H7 (cell line): Measurements from ENCODE around the gene EXT2. TPM values are rescaled to one million over a fixed set of nuclear protein-coding genes. Genes with fewer than 3 reads are reported as not detected.
A peak's percentile ranks its signal among the peaks of the same experiment; 100 is the strongest.

Experiments used
- DNase-seq: peaks from one replicate; pipeline ENCODE4 v3.0.0; 2012
- H3K27me3 ChIP-seq: 2 replicates; pipeline ENCODE4 v1.6.0; 2011; ENCODE audit warnings: mild to moderate bottlenecking, low read length; ENCODE audit not compliant: control insufficient read depth, insufficient read depth
- H3K36me3 ChIP-seq: replicated peaks from 2 replicates; pipeline ENCODE4 v1.5.1; 2011; ENCODE audit warnings: low read length; ENCODE audit not compliant: control insufficient read depth, insufficient read depth
- H3K4me3 ChIP-seq: 2 replicates; pipeline ENCODE4 v1.5.1; 2011; ENCODE audit warnings: low read depth, mild to moderate bottlenecking, control low read depth, low read length, moderate library complexity; ENCODE audit not compliant: insufficient read depth
- total RNA-seq: library from RNA; depleted of rRNA; stranded (reverse); fragments of >200 nt; shearing (Covaris generic); gene quantifications from 2 replicates; pipeline ENCODE4 v1.2.3, GENCODE V29; 2014

The EXT2 gene
- total RNA-seq, 1 experiment from 2014 or later, result 52.4 TPM

DNA sequence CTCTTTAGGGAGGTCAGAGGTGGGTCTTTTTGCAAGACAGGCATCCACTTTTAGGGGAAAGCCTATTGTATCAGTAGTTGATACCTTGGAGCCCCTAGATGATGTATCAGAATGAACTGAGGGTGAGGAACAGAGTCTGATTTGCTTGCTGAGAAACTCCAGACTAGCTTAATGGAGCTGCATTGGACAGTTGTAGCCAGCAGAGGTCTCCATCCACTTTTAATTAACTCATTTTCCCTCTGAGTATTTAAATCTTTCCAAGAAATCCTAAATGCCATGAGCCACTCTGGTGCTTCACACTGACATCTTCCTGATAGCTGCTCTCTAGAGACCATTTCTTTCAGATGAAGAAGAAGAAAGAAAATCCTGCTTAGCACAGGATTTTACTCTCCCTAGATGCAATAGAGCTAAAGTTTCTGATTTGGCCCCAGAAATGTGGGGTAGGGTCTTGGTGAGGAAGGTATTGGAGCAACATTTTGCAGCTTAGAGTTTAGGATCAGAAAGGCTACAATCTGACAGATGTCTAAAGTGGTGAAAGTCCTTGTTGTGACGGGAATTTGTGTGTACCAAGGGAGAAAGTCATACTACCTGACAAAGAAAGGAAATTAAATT is 38.0 kb downstream of the EXT2 start:
- Histone ChIP-seq H3K36me3 (peaks cover 2% of the 10 kb centered on the region), H3K27me3 (no peaks in the 10 kb centered on the region), H3K4me3 (no peak overlapping the region)
- peak; percentile 38 for DNase-seq

DNA sequence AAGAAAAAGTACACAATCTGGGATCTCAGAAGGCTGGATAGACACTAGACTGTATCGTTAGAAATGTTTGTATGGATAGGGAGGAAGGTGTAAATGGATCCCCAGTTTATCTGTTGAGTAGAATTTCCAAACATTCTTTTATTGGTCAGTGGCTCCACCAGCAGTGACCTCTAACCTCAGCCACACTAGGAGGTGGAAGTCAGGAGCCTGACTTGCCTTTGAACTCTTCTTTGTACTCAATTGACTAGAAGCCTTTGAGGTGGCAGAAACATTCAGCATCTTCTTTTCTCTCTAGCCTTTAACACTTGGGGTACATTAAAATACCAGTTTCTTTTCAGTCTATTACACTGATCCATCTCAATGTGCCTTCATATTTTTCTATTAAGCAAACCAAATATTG is 39.1 kb downstream of the EXT2 start:
- Histone ChIP-seq H3K4me3 (no peak overlapping the region), H3K36me3 (peaks cover 2% of the 10 kb centered on the region), H3K27me3 (no peaks in the 10 kb centered on the region)
- no peak for DNase-seq

DNA sequence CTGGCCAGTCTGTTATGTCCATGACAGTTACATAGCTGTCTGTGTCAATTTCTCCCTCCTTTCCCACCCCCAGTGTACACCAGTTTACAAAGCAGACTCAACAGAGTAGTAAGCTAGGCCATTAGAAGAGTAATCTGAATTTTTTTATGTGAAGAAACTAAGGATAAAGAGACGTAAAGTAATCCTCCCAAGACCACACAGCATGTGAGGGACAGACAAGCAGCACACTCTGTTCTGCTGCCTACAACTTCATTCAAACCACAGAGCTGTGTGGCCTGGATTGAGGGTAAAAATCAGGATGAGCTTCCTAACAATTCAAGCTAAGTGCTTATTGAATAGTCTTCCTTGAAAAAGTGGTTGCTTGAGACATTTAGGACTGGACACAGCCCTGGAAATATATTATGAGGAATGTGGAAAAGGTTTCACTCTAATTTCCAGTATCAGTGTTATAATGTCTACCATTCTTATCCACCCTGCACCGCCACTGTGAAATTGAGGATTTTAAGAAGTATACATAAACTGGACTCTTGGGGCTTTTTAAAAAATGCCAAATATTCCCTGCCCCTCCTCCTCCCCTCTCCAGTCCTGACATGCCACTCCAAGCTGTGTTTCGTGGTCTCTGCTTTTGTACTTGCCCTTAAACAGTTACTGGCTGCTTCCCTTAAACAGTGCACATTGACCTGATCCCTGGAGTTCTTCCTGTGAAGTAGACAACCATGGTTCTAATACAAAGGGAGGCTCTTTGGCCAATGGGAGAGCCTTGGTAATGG is 40.9 kb downstream of the EXT2 start:
- no peak overlapping the region for H3K4me3 ChIP-seq
- no peaks in the 10 kb centered on the region for H3K27me3 ChIP-seq
- DNase-seq, result no peak
- no peaks in the 10 kb centered on the region for H3K36me3 ChIP-seq

DNA sequence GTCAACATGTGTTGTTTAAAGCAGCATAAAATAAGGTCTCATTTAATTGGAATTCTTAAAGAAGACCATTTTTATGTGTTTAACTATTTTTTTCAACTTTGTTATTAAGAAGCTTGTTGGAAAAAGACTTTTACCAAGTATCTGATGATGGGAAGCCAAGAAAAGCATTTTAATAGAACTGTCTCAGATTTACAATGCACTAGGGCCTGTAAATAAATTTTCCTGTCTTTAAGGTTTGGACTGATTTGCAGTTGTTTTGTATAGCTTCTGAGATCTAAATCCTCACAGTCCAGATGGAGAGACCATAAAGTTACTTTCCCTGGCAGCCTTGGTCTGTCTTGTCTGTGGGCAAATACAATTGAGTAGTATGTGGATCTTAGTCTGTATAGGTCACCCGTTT is 41.6 kb downstream of the EXT2 start:
- no peaks in the 10 kb centered on the region for H3K36me3 ChIP-seq
- no peaks in the 10 kb centered on the region for H3K27me3 ChIP-seq
- no peak overlapping the region for H3K4me3 ChIP-seq
- no peak for DNase-seq

DNA sequence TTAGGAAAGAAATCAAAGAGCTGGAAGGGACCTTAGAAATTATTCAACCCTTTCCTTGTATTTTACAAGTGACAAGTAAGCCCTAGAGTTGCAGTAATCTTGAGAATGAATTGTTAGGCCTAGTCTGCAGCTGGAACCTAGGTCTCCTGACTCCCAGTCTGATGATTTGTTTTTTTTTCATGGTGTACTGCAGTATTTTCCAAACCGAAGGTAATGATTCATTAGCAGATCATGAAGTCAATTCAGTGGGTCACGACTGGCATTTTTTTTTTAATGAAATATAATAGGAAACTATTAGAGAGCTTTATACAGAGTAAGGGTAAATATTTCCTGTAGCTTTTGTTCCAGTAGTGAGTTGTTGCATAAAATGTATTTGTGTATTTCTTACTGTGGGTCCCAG is 42.8 kb downstream of the EXT2 start:
- H3K4me3 ChIP-seq, result no peak overlapping the region
- no peak for DNase-seq
- H3K36me3 ChIP-seq, result no peaks in the 10 kb centered on the region
- no peaks in the 10 kb centered on the region for H3K27me3 ChIP-seq

DNA sequence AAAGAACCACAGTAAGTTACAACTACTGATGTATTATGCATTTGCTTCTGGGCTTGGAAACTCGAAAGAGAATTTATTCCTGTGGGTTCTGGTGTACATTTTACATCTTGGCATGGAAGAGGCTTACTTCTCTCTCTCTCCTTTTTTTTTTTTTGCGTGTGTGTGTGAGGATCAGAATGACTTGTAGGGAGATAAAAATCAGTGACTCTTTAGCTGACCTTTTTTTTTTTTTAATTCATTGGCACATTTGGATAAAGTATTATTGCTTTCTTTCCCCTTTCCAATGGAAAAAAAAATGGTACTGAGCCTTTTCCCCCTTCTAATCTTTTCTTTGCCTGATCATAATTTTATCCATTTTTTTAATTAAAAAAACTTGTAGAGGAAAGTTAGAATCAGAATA is 43.5 kb downstream of the EXT2 start:
- Histone ChIP-seq H3K4me3 (no peak overlapping the region), H3K36me3 (no peaks in the 10 kb centered on the region), H3K27me3 (no peaks in the 10 kb centered on the region)
- no peak for DNase-seq

DNA sequence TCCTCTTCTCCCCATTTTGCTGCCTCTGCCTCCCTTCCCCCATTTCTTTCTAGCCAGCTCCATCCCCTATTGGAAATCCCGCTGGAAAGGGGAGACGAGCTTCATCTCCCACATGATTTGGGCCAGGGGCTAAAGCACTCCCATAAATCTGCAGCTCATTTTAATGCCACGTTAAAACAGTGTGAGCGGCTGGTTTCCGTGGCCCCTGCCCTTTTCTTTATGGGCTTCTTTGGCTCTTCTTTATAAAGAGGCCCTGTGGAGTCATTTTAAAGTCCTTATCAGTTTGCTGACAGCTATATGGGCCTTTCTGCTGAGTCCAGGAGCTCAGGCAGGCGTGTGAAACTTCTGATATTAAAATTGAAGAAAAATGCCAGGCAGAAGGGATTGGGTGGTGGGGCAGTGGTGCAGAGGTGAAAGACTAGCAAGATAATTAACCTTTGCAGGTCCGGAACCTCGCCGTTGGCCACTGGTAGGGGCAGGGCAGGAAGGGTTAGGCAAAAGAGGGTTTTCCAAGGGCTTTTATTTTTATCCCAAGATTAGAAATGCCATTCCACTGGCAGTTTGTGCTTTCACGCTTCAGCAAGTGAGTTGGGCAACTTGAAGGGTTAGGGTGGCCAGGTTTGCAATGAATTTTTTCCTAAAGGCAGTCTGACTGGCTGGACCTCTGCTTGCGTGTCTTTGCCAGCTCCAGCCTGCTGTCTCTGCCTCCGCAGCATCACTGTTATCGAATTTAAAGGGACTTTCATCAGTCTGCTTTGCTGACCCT is 44.3 kb downstream of the EXT2 start:
- H3K36me3 ChIP-seq, result no peaks in the 10 kb centered on the region; the same call in 1 of the 2 replicates
- DNase-seq, result no peak
- no peak overlapping the region for H3K4me3 ChIP-seq
- no peaks in the 10 kb centered on the region for H3K27me3 ChIP-seq

DNA sequence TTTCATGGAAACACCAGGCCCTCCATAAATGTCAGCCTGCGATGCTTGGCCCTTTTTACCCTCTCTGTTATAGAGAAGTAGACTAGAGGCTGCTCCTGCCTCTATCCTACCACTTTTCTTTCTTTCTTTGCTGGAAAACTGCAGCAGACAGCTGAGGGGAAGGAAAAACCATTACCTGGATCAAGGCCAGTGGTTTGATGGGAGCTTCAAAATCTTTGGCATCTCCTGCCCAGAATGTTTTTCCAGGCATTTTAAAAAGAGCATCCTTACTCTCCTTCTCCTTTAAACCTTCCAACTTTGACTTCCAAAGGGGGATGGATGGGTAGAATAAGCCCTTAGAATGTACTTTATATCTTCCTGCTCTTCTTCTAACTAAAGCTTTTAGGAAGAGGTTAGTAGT is 44.9 kb downstream of the EXT2 start:
- no peak for DNase-seq
- no peak overlapping the region for H3K4me3 ChIP-seq
- no peaks in the 10 kb centered on the region; the same call in 1 of the 2 replicates for H3K36me3 ChIP-seq
- H3K27me3 ChIP-seq, result no peaks in the 10 kb centered on the region

DNA sequence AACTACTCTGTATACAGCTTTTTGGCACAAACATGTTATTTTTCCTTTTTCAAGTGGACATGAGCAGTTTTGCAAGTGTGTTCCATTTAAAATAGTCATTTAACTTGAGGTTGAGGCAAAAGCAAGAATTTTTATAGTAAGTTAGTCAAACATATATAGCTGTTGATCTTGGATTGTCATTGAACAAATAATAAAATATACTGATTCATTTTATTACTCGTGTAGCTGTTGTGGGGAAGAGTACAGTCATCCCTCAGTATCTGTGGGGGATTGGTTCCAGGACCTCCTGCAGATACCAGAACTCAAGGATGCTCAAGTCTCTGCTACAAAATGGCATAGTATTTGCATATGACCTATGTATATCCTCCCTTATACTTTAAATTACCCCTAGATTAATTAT is 45.3 kb downstream of the EXT2 start:
- Histone ChIP-seq H3K4me3 (no peak overlapping the region), H3K27me3 (no peaks in the 10 kb centered on the region), H3K36me3 (no peaks in the 10 kb centered on the region; the same call in 1 of the 2 replicates)
- no peak for DNase-seq

DNA sequence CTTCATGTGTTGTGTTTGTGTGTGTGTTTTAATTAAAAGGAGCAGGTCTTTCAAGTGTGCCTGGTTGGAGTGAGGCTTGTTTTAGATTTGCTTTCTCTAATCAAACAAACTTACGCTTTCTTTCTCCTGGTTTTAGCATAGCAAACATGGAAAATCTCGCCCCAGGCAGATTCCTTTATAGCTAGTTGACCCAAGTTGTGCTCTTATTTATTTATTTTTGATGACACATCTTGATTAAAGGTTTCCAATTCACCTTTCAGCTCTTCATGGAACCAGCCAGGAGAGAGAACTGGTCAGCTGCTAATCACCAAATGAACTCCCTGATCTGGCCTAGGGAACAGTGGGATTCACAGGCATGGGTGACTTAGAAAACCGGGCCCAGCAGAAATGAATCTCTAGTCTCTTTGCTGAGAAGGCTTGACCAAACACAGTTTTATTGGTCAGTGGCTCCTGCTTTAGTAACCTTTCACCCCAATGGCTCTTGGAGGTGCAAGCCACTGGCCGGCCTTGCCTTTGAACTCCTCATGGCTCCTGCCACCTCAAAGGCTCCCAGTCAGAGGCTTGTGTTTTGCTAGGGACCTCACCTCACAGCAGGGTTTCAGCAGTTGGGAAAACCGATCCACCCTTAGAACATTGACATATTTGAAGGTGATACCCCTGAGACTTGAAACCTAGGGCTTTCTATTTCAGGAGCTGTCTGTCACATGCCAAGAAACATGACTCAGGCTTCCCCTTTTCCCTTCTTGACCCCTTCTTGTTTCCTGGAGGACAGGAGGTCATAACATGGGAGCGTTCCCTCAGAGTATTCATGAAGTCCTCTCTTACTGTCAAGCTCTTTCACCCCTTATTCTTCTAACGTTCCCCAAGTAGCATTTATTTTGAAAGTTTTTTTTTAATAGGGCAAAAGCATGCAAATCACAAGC is 48.8 kb downstream of the EXT2 start:
- Histone ChIP-seq H3K36me3 (no peaks in the 10 kb centered on the region; the same call in 1 of the 2 replicates), H3K4me3 (no peak overlapping the region), H3K27me3 (no peaks in the 10 kb centered on the region)
- no peak for DNase-seq

DNA sequence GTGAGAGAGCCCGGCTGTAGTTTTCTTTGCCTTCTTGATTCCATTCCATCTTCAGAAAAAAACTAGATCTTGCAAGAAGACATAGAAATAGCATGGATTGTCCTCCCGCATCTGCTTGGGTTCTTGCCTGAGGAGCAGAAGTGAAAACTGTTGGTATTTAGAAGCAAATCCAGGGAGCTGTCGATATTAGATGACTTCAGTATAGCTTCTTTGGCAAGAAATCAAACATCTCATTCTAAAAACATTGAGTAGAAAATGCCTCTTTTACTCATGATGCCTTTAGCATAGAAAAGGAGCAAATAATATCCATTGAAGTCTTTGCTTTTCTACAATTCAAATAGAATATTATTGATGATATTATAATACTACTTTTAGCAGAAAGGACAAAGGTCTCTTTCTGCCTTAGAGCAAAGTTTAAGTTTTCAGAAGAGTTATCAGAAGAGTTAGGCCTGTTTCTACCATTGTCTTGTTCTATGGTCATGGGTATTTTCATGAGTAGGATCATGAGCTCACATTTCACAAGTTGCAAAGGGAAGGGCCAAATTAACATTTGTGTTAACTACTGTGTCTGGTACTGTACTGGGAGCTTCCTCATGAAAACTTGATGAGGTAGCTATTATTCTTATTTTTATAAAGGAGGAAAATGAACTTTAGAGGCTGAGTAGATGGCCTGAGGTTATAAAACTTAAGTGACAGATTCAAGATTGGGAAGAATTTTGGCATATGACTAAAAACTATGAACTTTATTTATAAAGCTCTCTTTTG is 49.7 kb downstream of the EXT2 start:
- Histone ChIP-seq H3K36me3 (no peaks in the 10 kb centered on the region; the same call in 1 of the 2 replicates), H3K27me3 (no peaks in the 10 kb centered on the region), H3K4me3 (no peak overlapping the region)
- no peak for DNase-seq

DNA sequence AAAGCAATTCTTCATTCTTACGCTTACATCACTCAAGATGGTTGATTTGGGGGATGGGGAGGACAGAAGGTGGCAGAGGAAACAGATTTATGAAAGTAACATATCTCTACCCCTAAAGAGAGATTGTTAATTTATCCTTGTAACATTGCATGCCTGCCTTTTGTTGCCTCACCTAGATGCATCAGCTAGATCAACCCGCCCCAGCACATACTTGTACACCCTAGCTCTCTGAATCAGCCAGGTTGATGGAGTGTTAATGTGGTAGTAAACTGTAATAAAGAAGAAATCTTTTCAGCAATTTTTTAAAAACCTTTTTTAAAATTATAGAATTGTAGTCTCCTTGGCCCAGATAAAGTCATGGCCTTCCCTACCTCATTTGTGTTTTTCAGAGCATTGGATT is 51.5 kb downstream of the EXT2 start:
- H3K4me3 ChIP-seq, result no peak overlapping the region
- H3K36me3 ChIP-seq, result no peaks in the 10 kb centered on the region; the same call in 1 of the 2 replicates
- no peak for DNase-seq
- H3K27me3 ChIP-seq, result no peaks in the 10 kb centered on the region

DNA sequence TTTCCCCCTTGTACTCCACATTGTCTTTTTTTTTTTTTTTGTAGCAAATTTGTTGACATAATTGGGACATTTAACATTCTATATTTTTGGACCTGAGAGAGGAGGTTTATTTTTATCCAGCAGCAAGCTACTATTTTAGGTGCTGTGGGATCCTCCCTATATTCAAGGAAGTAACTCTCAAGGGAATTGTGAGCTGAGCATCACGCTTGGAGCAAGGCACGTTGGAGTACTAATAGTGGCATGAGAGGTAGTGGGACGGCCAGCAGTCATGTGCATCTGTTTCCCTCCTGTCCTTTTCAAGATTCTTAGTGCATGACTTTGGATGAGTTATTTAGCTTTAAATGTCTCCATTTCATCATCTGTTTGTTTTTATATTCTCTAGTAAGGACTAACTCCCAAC is 52.3 kb downstream of the EXT2 start:
- no peak overlapping the region for H3K4me3 ChIP-seq

More for the DNA sequence above, 52.3 kb downstream of the EXT2 start:
- no peak for DNase-seq
- no peaks in the 10 kb centered on the region for H3K27me3 ChIP-seq
- H3K36me3 ChIP-seq, result no peaks in the 10 kb centered on the region; the same call in 1 of the 2 replicates
